H7 (cell line): ENCODE measurements around the gene PUS1. TPM values are rescaled to one million over a fixed set of nuclear protein-coding genes. Genes with fewer than 3 reads are reported as not detected.

Experiments used
- DNase-seq: peaks from one replicate; pipeline ENCODE4 v3.0.0; 2012
- H3K27me3 ChIP-seq: 2 replicates; pipeline ENCODE4 v1.6.0; 2011; ENCODE audit warnings: mild to moderate bottlenecking, low read length; ENCODE audit not compliant: control insufficient read depth, insufficient read depth
- H3K36me3 ChIP-seq: replicated peaks from 2 replicates; pipeline ENCODE4 v1.5.1; 2011; ENCODE audit warnings: low read length; ENCODE audit not compliant: control insufficient read depth, insufficient read depth
- H3K4me3 ChIP-seq: 2 replicates; pipeline ENCODE4 v1.5.1; 2011; ENCODE audit warnings: low read depth, mild to moderate bottlenecking, control low read depth, low read length, moderate library complexity; ENCODE audit not compliant: insufficient read depth
- total RNA-seq: library from RNA; depleted of rRNA; stranded (reverse); fragments of >200 nt; shearing (Covaris generic); gene quantifications from 2 replicates; pipeline ENCODE4 v1.2.3, GENCODE V29; 2014

PUS1 gene
- total RNA-seq, 1 experiment from 2014 or later: 31.1 TPM

DNA sequence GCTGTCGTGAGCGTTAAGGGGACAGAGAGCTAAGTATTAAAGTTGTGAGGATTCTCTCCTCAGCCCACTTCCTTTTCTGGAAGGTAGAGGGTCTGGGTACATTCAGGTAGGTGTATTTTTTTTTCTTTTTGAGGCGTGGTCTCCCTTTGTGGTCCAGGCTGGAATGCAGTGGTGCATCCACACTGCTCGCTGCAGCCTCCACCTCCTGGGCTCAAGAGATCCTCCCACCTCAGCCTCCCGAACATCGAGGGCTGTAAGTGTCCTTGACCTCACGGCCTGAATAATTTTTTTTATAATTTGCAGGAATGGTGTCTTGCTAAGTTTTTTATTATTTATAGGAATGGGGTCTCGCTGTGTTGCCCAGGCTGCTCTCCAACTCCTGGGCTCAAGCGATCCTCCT lies 1.4 kb downstream of the PUS1 start:
- no peak for DNase-seq
- Histone ChIP-seq H3K36me3 (peaks cover 27% of the 10 kb centered on the region), H3K4me3 (peak overlapping the region; percentile 81), H3K27me3 (no peaks in the 10 kb centered on the region)

DNA sequence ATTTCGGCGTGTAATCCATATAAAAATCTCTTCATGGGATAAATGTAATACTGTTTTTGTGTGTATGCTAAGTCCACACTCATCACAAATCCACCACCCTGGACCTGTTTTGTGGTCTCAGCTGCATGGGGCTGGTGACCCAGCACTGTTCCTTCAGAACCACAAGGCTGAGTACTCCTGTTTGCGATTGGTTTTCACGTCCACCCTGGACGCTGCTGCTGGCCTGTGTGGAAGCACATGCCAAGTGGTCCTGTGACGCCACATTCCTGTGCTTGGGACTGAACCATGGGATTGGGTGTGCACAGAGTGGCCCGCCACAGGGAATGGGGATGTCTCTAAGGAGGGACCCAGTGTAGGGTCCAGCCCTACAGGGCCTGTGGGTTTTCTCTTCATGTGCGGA lies 4.3 kb downstream of the PUS1 start:
- Histone ChIP-seq H3K27me3 (no peaks in the 10 kb centered on the region), H3K4me3 (no peak overlapping the region), H3K36me3 (peaks cover 30% of the 10 kb centered on the region)
- no peak for DNase-seq

DNA sequence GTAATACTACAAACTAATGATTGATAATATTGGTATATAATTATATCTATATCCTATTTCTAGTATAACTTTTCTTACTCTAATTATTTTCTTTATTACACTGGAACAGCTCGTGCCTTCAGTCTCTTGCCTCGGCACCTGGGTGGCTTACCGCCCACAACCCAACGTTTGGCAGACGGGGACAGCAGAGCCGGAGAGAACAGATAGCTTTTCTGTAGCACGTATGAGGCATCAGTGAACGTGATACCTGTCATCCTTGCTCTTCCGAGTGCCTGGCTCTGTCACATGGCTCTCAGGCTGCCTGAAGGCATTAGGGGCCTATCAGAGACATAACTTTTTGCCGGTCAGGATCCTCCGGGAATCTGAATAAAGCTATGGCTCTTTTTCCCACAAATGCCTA lies 5.5 kb downstream of the PUS1 start:
- peaks cover 35% of the 10 kb centered on the region for H3K36me3 ChIP-seq
- no peak for DNase-seq
- no peaks in the 10 kb centered on the region for H3K27me3 ChIP-seq
- no peak overlapping the region for H3K4me3 ChIP-seq

DNA sequence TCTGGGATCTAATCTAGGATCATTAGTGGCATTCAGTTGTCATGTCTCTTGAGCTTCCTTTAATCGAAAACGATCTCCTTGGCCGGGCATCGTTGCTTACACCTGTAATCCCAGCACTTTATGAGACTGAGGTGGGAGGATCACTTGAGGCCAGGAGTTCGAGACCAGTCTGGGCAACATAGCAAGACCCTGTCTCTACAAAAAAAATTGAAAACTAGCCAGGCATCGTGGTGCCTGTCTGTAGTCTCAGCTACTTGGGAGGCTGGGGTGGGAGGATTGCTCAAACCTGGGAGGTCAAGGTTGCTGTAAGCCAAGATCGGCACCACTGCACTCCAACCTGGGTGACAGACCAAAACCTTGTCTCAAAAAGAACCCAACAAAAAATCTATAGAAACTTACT lies 9.0 kb downstream of the PUS1 start:
- no peaks in the 10 kb centered on the region for H3K27me3 ChIP-seq
- peaks cover 41% of the 10 kb centered on the region for H3K36me3 ChIP-seq
- H3K4me3 ChIP-seq: no peak overlapping the region
- no peak for DNase-seq

DNA sequence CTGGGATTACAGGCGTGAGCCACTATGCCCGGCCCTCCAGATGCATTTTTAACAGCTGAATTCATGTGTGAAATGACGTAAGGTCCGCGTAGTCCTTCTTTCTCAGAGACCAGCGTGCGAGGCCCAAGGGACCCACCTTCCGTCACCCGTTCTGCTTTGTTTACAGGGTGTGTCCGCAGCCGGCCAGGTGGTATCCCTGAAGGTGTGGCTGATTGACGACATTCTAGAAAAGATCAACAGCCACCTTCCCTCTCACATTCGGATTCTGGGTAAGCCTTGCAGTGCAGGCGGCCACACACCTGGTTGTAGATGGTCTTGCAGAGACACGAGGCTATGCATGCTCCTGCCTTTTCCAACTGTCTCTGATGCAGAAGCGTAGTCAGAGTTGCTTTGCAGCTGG lies 9.9 kb downstream of the PUS1 start:
- peaks cover 41% of the 10 kb centered on the region for H3K36me3 ChIP-seq
- DNase-seq: no peak
- no peak overlapping the region for H3K4me3 ChIP-seq
- no peaks in the 10 kb centered on the region for H3K27me3 ChIP-seq

DNA sequence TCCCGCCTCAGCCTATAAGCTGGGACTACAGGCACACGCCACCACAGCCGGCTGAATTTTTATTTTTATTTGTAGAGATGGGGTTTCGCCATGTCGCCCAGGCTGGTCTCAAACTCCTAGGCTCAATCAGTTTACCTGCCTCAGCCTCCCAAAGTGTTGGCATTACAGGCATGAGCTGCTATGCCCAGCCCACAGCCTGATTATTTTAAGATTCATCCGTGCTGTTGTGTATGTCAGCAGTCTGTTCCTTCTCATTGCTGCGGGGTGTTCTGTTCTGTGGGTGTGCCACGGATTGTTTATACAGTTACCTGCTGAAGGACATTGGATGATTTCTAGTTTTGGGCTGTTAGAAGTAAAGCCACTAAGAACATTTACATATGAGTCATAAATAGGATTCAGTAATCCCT lies 11.1 kb downstream of the PUS1 start:
- H3K4me3 ChIP-seq: no peak overlapping the region
- DNase-seq: no peak

DNA sequence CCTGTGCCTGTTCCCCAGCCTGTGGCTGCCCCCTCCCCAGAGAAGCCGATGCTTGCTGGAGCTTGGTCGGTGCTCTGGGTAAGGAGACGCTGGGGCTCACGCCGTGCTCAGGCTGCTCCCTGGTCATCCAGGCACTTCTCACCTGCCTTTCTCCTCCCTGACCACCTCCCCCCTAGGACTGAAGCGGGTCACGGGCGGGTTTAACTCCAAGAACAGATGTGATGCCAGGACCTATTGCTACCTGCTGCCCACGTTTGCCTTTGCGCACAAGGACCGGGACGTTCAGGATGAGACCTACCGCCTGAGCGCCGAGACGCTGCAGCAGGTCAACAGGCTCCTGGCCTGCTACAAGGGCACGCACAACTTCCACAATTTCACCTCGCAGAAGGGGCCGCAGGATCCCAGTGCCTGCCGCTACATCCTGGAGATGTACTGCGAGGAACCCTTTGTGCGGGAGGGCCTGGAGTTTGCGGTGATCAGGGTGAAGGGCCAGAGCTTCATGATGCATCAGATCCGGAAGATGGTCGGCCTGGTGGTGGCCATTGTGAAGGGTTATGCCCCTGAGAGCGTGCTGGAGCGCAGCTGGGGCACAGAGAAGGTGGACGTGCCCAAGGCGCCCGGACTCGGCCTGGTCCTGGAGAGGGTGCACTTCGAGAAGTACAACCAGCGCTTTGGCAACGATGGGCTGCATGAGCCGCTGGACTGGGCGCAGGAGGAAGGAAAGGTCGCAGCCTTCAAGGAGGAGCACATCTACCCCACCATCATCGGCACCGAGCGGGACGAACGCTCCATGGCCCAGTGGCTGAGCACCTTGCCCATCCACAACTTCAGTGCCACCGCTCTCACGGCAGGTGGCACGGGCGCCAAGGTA lies 12.3 kb downstream of the PUS1 start:
- Histone ChIP-seq H3K36me3 (peaks cover 34% of the 10 kb centered on the region), H3K4me3 (no peak overlapping the region), H3K27me3 (no peaks in the 10 kb centered on the region)
- DNase-seq: peak; percentile 42

More for the DNA sequence above, 11.1 kb downstream of the PUS1 start:
- Histone ChIP-seq H3K27me3 (no peaks in the 10 kb centered on the region), H3K36me3 (peaks cover 34% of the 10 kb centered on the region)

DNA sequence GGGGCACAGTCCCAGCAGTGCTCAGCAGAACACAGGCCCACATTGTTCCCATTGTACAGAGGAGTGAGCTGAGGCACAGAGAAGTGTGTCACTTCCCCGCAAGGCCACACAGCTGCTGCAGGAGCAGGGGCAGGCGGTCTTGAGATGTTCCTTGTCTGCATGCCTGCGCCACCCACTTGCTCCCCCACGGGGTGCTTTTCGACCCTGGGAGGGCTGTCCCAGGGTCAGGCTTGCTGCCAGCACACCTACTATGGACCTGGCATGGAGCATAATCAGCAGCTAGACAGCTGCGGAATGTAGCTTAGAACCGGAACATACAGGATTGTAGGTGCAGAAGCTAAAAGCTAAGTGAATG lies 12.9 kb downstream of the PUS1 start:
- peak; percentile 35 for DNase-seq
- Histone ChIP-seq H3K27me3 (no peaks in the 10 kb centered on the region), H3K36me3 (peaks cover 34% of the 10 kb centered on the region), H3K4me3 (no peak overlapping the region)

DNA sequence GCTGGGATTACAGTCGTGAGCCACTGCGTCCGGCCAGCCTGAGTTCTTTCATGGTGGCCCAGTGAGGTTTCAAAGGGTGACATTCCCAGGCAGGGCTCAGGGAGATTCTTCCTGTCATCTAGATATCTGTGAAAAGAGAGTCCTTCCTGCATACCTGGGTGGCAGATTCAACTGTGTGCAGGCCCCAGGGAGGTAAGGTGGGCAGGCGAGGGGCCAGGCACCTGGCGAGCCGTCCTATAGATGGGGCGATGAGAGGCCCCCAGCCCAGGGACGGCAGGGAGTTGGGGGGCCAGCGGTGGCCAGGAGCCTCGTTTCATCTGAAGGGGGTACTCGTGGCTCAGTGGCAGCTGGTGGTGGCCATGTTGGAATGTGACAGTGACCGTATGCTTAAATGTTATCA lies 13.6 kb downstream of the PUS1 start:
- Histone ChIP-seq H3K27me3 (no peaks in the 10 kb centered on the region), H3K36me3 (peaks cover 34% of the 10 kb centered on the region), H3K4me3 (no peak overlapping the region)
- peak; percentile 30 for DNase-seq

DNA sequence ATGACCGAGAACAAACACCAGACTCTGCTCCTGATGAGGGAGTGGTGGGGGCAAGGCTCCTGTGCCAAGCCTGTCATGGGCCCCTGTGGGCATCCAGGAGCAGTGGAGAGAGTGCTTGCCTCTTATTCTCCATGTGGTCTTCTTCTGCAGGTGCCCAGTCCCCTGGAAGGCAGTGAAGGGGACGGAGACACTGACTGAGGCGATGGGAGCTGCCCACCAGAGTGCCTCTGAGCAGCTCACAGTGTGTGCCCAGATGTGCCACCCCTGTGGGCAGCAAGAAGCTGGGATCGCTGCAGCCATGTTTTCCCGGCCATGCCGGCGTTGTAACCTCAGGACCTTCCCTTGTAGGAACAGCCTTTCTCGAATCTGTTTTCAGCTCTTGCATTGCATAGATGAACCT lies 14.3 kb downstream of the PUS1 start:
- DNase-seq: no peak
- H3K36me3 ChIP-seq: peaks cover 31% of the 10 kb centered on the region

DNA sequence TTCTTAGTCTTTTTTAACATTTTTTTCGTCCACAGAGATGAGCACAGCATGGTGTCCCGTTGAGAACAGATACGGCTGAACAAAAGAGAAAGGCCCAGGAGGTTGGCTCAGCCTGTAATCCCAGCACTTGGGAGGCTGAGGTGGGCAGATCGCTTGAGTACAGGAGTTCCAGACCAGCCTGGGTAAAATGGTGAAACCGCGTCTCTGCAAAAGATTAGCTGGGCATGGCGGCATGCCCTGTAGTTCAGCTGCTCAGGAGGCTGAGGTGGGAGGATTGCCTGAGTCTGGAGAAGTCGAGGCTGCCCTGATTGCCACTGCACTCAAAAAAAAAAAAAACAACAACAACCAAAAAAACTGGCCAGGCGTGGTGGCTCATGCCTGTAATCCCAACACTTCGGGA lies 14.8 kb downstream of the PUS1 start:
- H3K27me3 ChIP-seq: no peaks in the 10 kb centered on the region
- no peak overlapping the region for H3K4me3 ChIP-seq
- no peak for DNase-seq
- peaks cover 31% of the 10 kb centered on the region for H3K36me3 ChIP-seq

More for the DNA sequence above, 14.3 kb downstream of the PUS1 start:
- Histone ChIP-seq H3K4me3 (no peak overlapping the region), H3K27me3 (no peaks in the 10 kb centered on the region)

DNA sequence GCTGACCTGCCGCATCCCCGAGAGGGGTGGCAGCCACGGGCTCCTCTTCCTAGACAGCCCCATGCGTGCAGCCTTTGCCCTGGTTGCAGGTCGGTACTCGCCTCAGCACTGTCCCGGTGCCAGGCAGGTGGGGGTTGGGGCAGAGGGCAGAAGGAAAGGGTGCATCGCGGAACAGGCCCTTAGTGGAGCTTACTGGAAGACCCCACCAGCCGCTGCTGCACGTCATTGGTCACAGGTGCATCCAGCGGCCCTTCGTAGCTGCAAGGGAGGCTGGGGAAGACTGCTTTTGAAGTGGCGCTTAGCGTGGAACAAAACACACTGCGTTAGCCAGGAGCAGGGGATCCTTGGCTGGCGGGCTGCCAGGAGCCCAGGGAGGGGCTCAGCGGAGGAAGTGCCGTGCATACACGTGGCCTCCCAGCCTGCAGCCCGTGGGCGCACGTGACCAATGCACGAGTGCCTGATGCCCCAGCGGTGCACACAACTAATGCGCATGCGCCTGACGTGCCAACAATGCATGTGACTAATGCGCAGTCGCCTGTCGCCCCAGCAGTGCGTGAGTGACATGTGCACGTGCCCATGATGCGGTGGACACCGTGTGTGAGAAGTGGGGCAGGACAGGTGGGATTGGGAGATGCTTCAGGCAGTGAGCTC lies 15.7 kb downstream of the PUS1 start:
- Histone ChIP-seq H3K4me3 (no peak overlapping the region), H3K36me3 (peaks cover 26% of the 10 kb centered on the region), H3K27me3 (no peaks in the 10 kb centered on the region)
- peak; percentile 51 for DNase-seq

DNA sequence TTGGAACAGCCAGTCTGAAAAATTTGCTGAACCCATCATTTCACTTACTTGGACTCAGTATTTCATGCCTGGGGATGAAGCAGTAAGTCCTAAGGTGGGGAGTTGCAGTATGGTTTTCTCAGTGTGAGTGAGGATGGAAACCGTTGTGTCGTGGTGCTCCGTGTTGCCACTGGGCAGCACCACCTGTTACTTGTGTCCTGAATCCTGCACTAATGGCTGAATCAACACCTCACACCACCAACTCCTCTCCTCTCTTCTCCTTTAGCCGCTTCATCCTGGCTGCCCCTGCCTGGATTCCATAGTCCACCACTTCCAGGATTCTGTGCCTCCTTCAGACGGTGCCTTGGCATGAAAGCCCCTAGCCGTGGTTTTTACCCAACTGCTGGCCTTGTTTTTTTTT lies 17.7 kb downstream of the PUS1 start:
- H3K36me3 ChIP-seq: peaks cover 16% of the 10 kb centered on the region
- no peaks in the 10 kb centered on the region for H3K27me3 ChIP-seq
- no peak overlapping the region for H3K4me3 ChIP-seq
- peak; percentile 43 for DNase-seq

DNA sequence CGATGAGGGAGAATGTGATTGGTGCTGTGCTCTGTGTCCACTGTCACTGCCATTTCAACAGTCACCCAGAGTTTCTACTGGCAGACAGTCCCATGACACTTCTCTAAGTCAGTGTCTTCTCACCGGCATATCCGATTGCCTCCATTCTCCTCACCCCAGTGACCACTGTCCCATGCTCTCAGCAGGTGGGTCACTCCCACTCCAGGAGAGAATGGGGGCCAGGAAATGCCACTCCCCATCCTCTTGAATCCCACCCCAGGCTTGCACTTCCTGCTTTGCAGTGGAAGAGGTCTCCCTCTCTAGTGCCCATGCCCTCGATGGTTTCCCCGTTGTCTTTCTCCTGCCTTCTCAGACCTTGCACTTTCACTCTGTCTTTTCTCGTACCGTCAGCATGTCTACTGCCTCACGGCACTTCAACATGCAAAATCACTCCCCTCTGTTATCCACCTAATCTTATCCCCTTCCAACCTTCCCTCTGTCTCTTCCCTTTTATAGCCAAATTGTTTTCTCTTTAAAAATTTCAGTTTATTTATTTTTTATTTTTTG lies 18.5 kb downstream of the PUS1 start:
- H3K36me3 ChIP-seq: peaks cover 12% of the 10 kb centered on the region
- H3K27me3 ChIP-seq: no peaks in the 10 kb centered on the region
- DNase-seq: peak; percentile 47
- H3K4me3 ChIP-seq: no peak overlapping the region

DNA sequence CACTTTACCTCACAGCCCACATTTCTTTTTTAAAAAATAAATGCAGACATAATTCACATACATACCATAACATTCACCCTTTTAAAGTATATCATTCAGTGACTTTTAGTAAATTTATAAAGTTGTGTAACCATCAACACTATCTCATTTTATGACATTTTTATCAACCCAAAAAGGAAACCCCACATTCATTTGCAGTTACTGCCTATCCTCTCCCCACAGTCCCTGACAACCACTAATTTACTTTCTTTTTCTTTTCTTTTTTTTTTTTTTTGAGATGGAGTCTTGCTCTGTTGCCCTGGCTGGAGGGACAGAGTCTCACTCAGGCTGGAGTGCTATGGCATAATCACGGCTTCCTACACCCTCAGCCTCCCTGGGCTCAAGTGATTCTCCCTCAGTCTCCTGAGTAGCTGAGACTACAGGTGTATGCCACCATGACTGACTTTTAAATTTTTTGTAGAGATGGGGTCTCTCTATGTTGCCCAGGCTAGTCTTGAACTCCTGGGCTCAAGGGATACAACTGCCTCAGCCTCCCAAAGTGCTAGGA lies 19.2 kb downstream of the PUS1 start:
- H3K4me3 ChIP-seq: no peak overlapping the region
- H3K27me3 ChIP-seq: no peaks in the 10 kb centered on the region
- peaks cover 7% of the 10 kb centered on the region for H3K36me3 ChIP-seq
- DNase-seq: no peak
